ENCODE results near the gene LRRC8B. TPM values are rescaled to one million over a fixed set of nuclear protein-coding genes. Genes with fewer than 3 reads are reported as not detected.

LRRC8B gene
- total and polyA plus RNA-seq, 2 of the 13 experiments (the other 11 are each of a cell fraction or from before 2014, with no cell fraction given), result 4.9 to 7.6 TPM

DNA sequence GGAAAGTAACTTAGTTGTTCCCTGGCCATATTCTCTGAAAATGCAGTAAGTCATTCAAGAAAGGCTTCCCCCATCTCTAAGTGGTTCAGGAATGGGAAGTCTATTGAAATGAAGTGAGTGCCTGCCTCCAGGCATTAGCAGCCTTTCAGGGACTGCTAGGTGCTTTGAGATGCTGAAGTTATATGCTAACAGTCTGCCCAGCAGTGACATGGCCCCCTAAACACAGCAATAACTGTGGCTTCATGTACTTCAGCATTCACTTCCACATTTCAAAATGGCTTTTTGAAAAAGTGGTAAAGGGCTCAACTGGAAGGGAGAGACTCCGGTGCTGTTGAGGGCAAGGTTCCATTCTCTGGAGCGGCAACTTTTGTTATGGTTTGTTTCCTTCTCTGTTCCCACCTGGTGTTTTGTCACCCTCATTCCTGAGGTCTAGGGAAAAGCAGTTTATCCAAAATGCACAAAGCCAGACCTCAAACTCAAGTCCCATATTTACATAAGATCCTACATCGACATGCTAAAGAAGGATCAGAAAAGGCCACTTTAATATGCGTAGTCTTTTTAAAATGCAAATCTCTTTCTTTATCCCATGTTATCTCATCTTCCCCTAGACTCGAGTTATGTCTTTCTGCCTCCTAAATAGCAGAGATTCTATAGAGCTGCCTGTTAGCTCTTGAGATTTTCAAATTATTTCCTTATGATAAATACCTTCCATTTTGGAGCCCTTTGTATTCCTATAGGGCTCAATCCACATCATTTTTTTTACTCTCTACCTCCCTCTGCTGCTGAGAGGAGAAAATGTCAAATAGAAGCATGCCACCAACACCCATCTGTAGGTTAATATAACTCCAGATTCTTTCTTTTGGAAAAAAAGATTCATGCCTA, 74.1 kb downstream of the LRRC8B start (continued):
- no peak for TF ChIP-seq ZNF691 (CRISPR knock-in tag; IDR thresholded peaks at IDR 0.05; ENCODE audit: borderline replicate concordance, low read depth)
- TF ChIP-seq, protein P1, sequence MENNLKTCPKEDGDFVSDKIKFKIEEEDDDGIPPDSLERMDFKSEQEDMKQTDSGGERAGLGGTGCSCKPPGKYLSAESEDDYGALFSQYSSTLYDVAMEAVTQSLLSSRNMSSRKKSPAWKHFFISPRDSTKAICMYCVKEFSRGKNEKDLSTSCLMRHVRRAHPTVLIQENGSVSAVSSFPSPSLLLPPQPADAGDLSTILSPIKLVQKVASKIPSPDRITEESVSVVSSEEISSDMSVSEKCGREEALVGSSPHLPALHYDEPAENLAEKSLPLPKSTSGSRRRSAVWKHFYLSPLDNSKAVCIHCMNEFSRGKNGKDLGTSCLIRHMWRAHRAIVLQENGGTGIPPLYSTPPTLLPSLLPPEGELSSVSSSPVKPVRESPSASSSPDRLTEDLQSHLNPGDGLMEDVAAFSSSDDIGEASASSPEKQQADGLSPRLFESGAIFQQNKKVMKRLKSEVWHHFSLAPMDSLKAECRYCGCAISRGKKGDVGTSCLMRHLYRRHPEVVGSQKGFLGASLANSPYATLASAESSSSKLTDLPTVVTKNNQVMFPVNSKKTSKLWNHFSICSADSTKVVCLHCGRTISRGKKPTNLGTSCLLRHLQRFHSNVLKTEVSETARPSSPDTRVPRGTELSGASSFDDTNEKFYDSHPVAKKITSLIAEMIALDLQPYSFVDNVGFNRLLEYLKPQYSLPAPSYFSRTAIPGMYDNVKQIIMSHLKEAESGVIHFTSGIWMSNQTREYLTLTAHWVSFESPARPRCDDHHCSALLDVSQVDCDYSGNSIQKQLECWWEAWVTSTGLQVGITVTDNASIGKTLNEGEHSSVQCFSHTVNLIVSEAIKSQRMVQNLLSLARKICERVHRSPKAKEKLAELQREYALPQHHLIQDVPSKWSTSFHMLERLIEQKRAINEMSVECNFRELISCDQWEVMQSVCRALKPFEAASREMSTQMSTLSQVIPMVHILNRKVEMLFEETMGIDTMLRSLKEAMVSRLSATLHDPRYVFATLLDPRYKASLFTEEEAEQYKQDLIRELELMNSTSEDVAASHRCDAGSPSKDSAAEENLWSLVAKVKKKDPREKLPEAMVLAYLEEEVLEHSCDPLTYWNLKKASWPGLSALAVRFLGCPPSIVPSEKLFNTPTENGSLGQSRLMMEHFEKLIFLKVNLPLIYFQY (CRISPR knock-in tag; IDR thresholded peaks at IDR 0.05; ENCODE audit: borderline replicate concordance), result no peak
- no peak for TF ChIP-seq ATF1 (CRISPR knock-in tag; IDR thresholded peaks at IDR 0.05)
- TF ChIP-seq REL (CRISPR knock-in tag; conservative IDR thresholded peaks at IDR 0.05), result no peak
- TF ChIP-seq CBX2 (IDR thresholded peaks at IDR 0.05; ENCODE audit: low read depth, low read length), result no peak
- no peak for TF ChIP-seq CBX2 (CRISPR knock-in tag; IDR thresholded peaks at IDR 0.05; ENCODE audit: low read depth)
- peak; percentile 64 for TF ChIP-seq CTCF (CRISPR knock-in tag; IDR thresholded peaks at IDR 0.05)
- TF ChIP-seq HES4 (CRISPR knock-in tag; IDR thresholded peaks at IDR 0.05; ENCODE audit: borderline replicate concordance), result no peak
- no peak for TF ChIP-seq ZNF484 (CRISPR knock-in tag; IDR thresholded peaks at IDR 0.05; ENCODE audit: borderline replicate concordance, low read depth)
- TF ChIP-seq HOXA9 (CRISPR knock-in tag; IDR thresholded peaks at IDR 0.05; ENCODE audit: borderline replicate concordance), result no peak
- no peak for TF ChIP-seq CBX1 (IDR thresholded peaks at IDR 0.05; ENCODE audit: low read depth)
- no peak for TF ChIP-seq POLR2G (IDR thresholded peaks at IDR 0.05; ENCODE audit: low read depth, low read length)
- TF ChIP-seq KLF12 (CRISPR knock-in tag; IDR thresholded peaks at IDR 0.05; ENCODE audit: borderline replicate concordance), result 0 out of 2 replicates have a peak, but pooled peaks have one; percentile 36
- TF ChIP-seq PTBP1 (IDR thresholded peaks at IDR 0.05; ENCODE audit: low read depth, low read length, poor library complexity, severe bottlenecking), result no peak
- TF ChIP-seq FOSL2 (CRISPR knock-in tag; IDR thresholded peaks at IDR 0.05), result no peak
- TF ChIP-seq RARA (CRISPR knock-in tag; IDR thresholded peaks at IDR 0.05), result no peak
- no peak for TF ChIP-seq ZNF878 (CRISPR knock-in tag; IDR thresholded peaks at IDR 0.05)
- no peak for TF ChIP-seq KLF16 (CRISPR knock-in tag; IDR thresholded peaks at IDR 0.05)
- TF ChIP-seq SMYD3 (CRISPR knock-in tag; IDR thresholded peaks at IDR 0.05), result no peak
- TF ChIP-seq ZNF790 (CRISPR knock-in tag; IDR thresholded peaks at IDR 0.05; ENCODE audit: borderline replicate concordance), result no peak
- no peak for TF ChIP-seq ZNF672 (CRISPR knock-in tag; IDR thresholded peaks at IDR 0.05)
- TF ChIP-seq, protein P2, sequence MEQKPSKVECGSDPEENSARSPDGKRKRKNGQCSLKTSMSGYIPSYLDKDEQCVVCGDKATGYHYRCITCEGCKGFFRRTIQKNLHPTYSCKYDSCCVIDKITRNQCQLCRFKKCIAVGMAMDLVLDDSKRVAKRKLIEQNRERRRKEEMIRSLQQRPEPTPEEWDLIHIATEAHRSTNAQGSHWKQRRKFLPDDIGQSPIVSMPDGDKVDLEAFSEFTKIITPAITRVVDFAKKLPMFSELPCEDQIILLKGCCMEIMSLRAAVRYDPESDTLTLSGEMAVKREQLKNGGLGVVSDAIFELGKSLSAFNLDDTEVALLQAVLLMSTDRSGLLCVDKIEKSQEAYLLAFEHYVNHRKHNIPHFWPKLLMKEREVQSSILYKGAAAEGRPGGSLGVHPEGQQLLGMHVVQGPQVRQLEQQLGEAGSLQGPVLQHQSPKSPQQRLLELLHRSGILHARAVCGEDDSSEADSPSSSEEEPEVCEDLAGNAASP (CRISPR knock-in tag; IDR thresholded peaks at IDR 0.05; ENCODE audit: borderline replicate concordance), result no peak
